Stromal cell of bone marrow (primary cell): ENCODE measurements around the gene CFAP74.
"Not testable (repeated sequence)": the region's sequence is repeated elsewhere in the genome, so short reads cannot be mapped to it uniquely, and the experiment has no call there.

Experiments used
- DNase-seq: peaks from one replicate; pipeline ENCODE4 v3.0.0-alpha.2; 2012; ENCODE audit warnings: low read depth

Gene CFAP74

GRCh38 chr1:1984560-1985070, 19.0 kb downstream of the CFAP74 start:
- DNase-seq: no peak

GRCh38 chr1:1982379-1983232, 21.0 kb downstream of the CFAP74 start:
- DNase-seq: no peak

- DNase-seq: not testable (repeated sequence)
These were observed 21.8 kb downstream of the CFAP74 start for GRCh38 chr1:1981631-1982327.

- DNase-seq: no peak
These were observed 22.5 kb downstream of the CFAP74 start for GRCh38 chr1:1981142-1981500.

GRCh38 chr1:1980467-1981141, 23.0 kb downstream of the CFAP74 start:
- DNase-seq: no peak

GRCh38 chr1:1979482-1980165, 24.0 kb downstream of the CFAP74 start:
- DNase-seq: no peak

GRCh38 chr1:1978690-1979481, 24.7 kb downstream of the CFAP74 start:
- not testable (repeated sequence) for DNase-seq

GRCh38 chr1:1978108-1978507, 25.5 kb downstream of the CFAP74 start:
- DNase-seq: no peak

- DNase-seq: no peak
These were observed 27.6 kb downstream of the CFAP74 start for GRCh38 chr1:1976031-1976430.

- DNase-seq: no peak
These were observed 28.1 kb downstream of the CFAP74 start for GRCh38 chr1:1975535-1975934.

GRCh38 chr1:1974834-1975233, 28.8 kb downstream of the CFAP74 start:
- no peak for DNase-seq

GRCh38 chr1:1973716-1974642, 29.6 kb downstream of the CFAP74 start:
- DNase-seq: no peak

- no peak for DNase-seq
These were observed 30.4 kb downstream of the CFAP74 start for GRCh38 chr1:1972976-1973715.

- DNase-seq: no peak
These were observed 31.9 kb downstream of the CFAP74 start for GRCh38 chr1:1971688-1972087.

- DNase-seq: no peak
These were observed 32.6 kb downstream of the CFAP74 start for GRCh38 chr1:1971017-1971416.

- DNase-seq: no peak
These were observed 33.5 kb downstream of the CFAP74 start for GRCh38 chr1:1969953-1970716.

- DNase-seq: no peak
These were observed 34.1 kb downstream of the CFAP74 start for GRCh38 chr1:1969505-1969900.

GRCh38 chr1:1968767-1969504, 34.6 kb downstream of the CFAP74 start:
- DNase-seq: no peak
